Measurements from ENCODE around the gene DNAAF5. TPM values are rescaled to one million over a fixed set of nuclear protein-coding genes. Genes with fewer than 3 reads are reported as not detected.

The DNAAF5 gene
- total RNA-seq, 3 donors from 2014 or later = 14.1 to 29.8 (median 23.6) TPM

DNA sequence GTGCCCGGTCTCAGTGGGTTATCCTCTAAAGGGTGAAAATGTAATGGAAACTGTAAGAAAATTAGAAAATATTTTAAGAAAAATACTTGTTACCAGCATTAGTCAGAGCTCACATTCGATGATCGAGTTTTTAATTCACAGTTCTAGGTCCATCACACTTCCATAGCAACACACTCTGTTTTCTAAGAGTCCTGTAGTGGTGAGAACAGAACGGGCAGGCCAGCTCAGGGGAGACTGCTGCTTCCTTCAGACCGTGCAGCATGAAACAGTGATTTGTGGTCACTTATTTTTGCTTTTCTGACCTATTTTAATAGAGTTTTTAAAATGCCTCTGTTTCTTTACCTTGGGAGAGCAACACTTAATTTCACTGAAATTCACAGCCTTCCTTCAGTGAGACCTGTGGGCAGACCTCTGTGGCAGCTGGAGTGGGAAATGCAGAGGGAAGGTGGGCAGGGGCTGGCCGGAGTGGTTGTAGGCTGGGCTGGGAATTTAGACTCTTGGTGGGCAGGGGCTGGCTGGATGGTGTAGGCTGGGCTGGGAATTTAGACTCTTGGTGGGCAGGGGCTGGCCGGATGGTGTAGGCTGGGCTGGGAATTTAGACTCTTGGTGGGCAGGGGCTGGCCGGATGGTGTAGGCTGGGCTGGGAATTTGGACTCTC lies 107.2 kb downstream of the DNAAF5 start:
- TF ChIP-seq, protein P1, sequence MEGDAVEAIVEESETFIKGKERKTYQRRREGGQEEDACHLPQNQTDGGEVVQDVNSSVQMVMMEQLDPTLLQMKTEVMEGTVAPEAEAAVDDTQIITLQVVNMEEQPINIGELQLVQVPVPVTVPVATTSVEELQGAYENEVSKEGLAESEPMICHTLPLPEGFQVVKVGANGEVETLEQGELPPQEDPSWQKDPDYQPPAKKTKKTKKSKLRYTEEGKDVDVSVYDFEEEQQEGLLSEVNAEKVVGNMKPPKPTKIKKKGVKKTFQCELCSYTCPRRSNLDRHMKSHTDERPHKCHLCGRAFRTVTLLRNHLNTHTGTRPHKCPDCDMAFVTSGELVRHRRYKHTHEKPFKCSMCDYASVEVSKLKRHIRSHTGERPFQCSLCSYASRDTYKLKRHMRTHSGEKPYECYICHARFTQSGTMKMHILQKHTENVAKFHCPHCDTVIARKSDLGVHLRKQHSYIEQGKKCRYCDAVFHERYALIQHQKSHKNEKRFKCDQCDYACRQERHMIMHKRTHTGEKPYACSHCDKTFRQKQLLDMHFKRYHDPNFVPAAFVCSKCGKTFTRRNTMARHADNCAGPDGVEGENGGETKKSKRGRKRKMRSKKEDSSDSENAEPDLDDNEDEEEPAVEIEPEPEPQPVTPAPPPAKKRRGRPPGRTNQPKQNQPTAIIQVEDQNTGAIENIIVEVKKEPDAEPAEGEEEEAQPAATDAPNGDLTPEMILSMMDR (IDR thresholded peaks at IDR 0.05) = no peak
- TF ChIP-seq POLR2A (IDR thresholded peaks at IDR 0.05) (no peak), POLR2AphosphoS5 (IDR thresholded peaks at IDR 0.05) (no peak)
- peaks cover 9 to 16% of the 10 kb centered on the region in 2 donors for H3K4me1 ChIP-seq
- H3K27me3 ChIP-seq = no peaks in the 10 kb centered on the region
- H3K4me3 ChIP-seq = no peak overlapping the region
- DNase-seq (ENCODE audit: low spot score in 2 of 2) = no peak
- no peaks in the 10 kb centered on the region for H3K36me3 ChIP-seq
- H3K9me3 ChIP-seq = no peaks in the 10 kb centered on the region
- intact Hi-C loops (cut with DNase I; ENCODE audit: low total_unique reads) = no loop called here
- H3K27ac ChIP-seq = peak overlapping the region; percentile 86 to 90

DNA sequence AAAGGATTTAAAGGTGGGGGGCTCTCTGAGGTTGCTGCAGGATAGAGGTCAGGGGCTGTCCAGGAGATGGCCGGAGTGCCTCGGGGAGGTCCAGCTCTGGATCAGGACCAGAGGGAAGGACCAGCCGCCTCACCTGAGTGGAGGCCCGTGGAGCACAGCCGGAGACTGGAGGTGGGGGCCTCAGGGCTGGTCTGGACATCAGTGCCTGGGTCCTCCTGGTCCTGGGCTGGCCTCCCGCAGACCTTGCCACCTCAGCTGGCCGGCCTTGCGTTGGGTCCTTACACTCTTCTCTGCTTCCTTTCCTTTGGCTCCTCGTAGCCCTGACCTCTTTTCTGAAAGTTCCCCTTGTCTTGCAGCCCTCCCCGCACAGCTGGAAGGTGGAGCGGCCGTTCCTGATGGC lies 107.8 kb downstream of the DNAAF5 start:
- intact Hi-C loops (cut with DNase I; ENCODE audit: low total_unique reads) = no loop called here
- Histone ChIP-seq H3K36me3 (no peaks in the 10 kb centered on the region), H3K4me1 (peaks cover 9 to 16% of the 10 kb centered on the region in 2 donors), H3K4me3 (no peak overlapping the region), H3K27ac (peak overlapping the region; percentile 86 to 90), H3K9me3 (no peaks in the 10 kb centered on the region), H3K27me3 (no peaks in the 10 kb centered on the region)
- TF ChIP-seq POLR2AphosphoS5 (IDR thresholded peaks at IDR 0.05) (no peak), POLR2A (IDR thresholded peaks at IDR 0.05) (no peak)
- TF ChIP-seq, protein P1 (IDR thresholded peaks at IDR 0.05) = no peak
- DNase-seq (ENCODE audit: low spot score in 2 of 2) = no peak

DNA sequence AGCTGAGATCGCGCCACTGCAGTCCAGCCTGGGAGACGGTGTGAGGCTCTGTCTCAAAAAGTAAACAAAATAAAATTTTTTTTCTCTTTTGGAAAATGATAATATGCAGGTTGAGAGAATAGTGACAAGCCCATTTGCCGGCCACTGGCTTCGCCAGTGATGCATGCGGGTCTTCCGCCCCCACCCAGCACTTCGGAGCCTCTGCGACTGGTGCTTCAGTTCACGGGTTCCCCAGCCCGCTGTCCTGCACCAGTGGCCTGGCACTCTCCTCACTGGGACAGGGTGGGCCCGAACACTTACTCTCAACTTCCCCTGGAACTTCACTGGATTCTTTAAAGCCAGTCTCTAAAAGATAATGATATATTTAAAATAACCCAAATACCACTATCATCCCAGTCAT lies 108.5 kb downstream of the DNAAF5 start:
- Histone ChIP-seq H3K9me3 (no peaks in the 10 kb centered on the region), H3K36me3 (no peaks in the 10 kb centered on the region), H3K4me3 (no peak overlapping the region), H3K27me3 (no peaks in the 10 kb centered on the region), H3K4me1 (peaks cover 9 to 16% of the 10 kb centered on the region in 2 donors), H3K27ac (peak overlapping the region in 1 of 2 donors; percentile 90)
- no peak for DNase-seq (ENCODE audit: low spot score in 2 of 2)
- intact Hi-C loops (cut with DNase I; ENCODE audit: low total_unique reads) = no loop called here
- no peak for TF ChIP-seq POLR2A (IDR thresholded peaks at IDR 0.05)
- TF ChIP-seq, protein P1 (IDR thresholded peaks at IDR 0.05) = no peak
- no peak for TF ChIP-seq POLR2AphosphoS5 (IDR thresholded peaks at IDR 0.05)

DNA sequence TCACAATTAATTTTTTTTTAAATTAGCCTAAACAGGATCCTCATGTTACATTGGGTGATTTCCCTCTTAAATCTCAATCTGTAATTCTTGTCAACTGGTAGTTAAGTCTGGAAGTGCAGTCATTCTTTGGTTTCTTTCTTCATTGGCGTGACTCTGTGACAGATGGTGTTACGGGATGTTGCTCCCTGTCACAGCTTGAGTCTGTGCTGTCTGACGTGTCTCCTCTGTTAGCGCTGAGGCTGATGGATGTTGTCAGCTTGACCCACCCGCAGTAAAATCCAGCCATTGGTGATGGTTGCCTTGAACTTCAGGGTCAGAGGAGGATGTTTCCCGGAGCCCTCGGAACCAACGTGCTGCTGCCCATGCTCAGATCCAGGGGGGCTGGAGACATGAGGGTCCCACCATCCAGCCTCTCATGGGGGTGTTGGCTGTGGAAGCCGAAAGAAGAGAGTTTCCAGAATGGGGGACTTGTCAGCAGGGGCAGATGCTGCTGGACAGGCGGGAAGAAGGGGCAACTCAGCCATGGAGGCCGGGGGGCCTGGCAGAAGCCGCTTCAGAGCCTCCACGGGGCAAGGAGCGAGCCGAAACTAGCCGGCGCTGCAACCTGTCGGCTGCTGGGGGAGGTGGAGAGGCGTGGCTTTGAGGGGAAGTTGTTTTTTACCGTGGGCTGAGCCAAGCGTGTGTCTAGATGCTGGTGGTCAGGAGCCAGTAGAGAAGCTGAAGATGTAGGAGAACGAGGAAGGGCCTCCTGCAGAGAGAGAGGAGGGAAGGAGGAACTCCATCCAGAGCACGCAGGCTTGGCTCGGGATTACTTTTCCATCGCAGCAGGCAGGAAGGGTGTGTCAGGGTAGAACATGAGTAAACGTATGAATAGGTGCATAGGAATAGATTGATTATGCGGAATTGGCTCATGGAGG lies 109.2 kb downstream of the DNAAF5 start:
- peaks cover 2 to 13% of the 10 kb centered on the region in 2 donors for H3K4me1 ChIP-seq
- intact Hi-C loops (cut with DNase I; ENCODE audit: low total_unique reads) = no loop called here
- no peaks in the 10 kb centered on the region for H3K27me3 ChIP-seq
- peak overlapping the region; percentile 48 to 52 for H3K27ac ChIP-seq
- no peaks in the 10 kb centered on the region for H3K36me3 ChIP-seq
- TF ChIP-seq, protein P1 (IDR thresholded peaks at IDR 0.05) = no peak
- H3K9me3 ChIP-seq = no peaks in the 10 kb centered on the region
- no peak for DNase-seq (ENCODE audit: low spot score in 2 of 2)
- no peak overlapping the region for H3K4me3 ChIP-seq

Other genes with a start within 250 kb of the DNAAF5 start
- 10 to 100 TPM; 19.8 to 33.4 (median 31.2) TPM for gene PDGFA, start 206.9 kb upstream of the DNAAF5 start, total RNA-seq
- gene PRKAR1B, start 582 bp downstream of the DNAAF5 start, total RNA-seq = 10 to 100 TPM in 1 of 3 donors, 1 to 10 TPM in 2; 3.7 to 10.5 (median 7.9) TPM
- gene SUN1, start 105.8 kb downstream of the DNAAF5 start, total RNA-seq = 100 to 1,000 TPM; 153 to 189 (median 160) TPM
- gene GET4, start 149.9 kb downstream of the DNAAF5 start, total RNA-seq = 10 to 100 TPM; 23.7 to 33.4 (median 29.5) TPM
- 10 to 100 TPM in 2 of 3 donors, 1 to 10 TPM in 1; 7.5 to 15.5 (median 14.0) TPM for gene ADAP1, start 228.0 kb downstream of the DNAAF5 start, total RNA-seq
- 10 to 100 TPM in 1 of 3 donors, 1 to 10 TPM in 2; 8.5 to 17.3 (median 8.8) TPM for gene COX19, start 248.8 kb downstream of the DNAAF5 start, total RNA-seq